Esophagus squamous epithelium (tissue), 4 donors: ENCODE measurements around the gene CLEC4A.

Experiments used
- POLR2A ChIP-seq, 4 donors: fragments of 450-650 bp; IDR thresholded peaks; one replicate each; pipeline ENCODE4 v1.6.1; 2017; ENCODE audit warnings: antibody characterized with exemption in 4 of 4, mild to moderate bottlenecking in 4 of 4, moderate library complexity in 3 of 4
- TF ChIP-seq, protein P1 (sequence below), 6 experiments: fragments of 450-650 bp in 4 of 6; fragments of 200-600 bp in 2 of 6; sonication (generic) in 2 of 6; IDR thresholded peaks; one replicate each; pipeline ENCODE4 v1.5.1; 2016 to 2019; ENCODE audit warnings: antibody characterized with exemption in 6 of 6, mild to moderate bottlenecking in 4 of 6, moderate library complexity in 4 of 6

GRCh38 chr12:8093291-8093690, 30.1 kb upstream of the CLEC4A start:
- TF ChIP-seq POLR2A (IDR thresholded peaks at IDR 0.05), result no peak
- TF ChIP-seq, protein P1, sequence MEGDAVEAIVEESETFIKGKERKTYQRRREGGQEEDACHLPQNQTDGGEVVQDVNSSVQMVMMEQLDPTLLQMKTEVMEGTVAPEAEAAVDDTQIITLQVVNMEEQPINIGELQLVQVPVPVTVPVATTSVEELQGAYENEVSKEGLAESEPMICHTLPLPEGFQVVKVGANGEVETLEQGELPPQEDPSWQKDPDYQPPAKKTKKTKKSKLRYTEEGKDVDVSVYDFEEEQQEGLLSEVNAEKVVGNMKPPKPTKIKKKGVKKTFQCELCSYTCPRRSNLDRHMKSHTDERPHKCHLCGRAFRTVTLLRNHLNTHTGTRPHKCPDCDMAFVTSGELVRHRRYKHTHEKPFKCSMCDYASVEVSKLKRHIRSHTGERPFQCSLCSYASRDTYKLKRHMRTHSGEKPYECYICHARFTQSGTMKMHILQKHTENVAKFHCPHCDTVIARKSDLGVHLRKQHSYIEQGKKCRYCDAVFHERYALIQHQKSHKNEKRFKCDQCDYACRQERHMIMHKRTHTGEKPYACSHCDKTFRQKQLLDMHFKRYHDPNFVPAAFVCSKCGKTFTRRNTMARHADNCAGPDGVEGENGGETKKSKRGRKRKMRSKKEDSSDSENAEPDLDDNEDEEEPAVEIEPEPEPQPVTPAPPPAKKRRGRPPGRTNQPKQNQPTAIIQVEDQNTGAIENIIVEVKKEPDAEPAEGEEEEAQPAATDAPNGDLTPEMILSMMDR (IDR thresholded peaks at IDR 0.05), result no peak
